ENCODE measurements around the gene PSMD1. TPM values are rescaled to one million over a fixed set of nuclear protein-coding genes. Genes with fewer than 3 reads are reported as not detected.

Gene PSMD1
- total and polyA plus RNA-seq, 2 of the 8 experiments (the other 6 are each of a cell fraction or from before 2014, with no cell fraction given): 179 to 272 TPM

DNA sequence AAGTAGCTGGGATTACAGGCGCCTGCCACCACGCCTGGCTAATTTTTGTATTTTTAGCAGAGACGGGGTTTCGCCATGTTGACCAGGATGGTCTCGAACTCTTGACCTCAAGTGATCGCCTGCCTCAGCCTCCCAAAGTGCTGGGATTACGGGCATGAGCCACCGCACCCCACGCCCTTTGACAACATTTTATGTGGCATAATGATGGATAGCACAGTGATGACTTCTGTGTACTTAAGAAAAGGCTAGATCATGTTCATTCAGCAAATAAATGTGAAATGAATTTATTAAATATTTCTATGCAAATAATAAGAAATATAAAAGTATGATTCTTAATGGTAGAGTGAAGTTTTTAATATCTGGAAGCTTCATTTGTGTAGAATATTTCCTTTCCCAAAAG lies 70.8 kb downstream of the PSMD1 start:
- H3K23me2 ChIP-seq (ENCODE audit: low read depth, low read length): no peaks in the 10 kb centered on the region
- H4K91ac ChIP-seq (replicated peaks; ENCODE audit: insufficient read length, low read length): no peak overlapping the region
- no peak overlapping the region for H4K5ac ChIP-seq (ENCODE audit: insufficient read length, low read depth, low read length)
- no peak overlapping the region for H2AFZ ChIP-seq (ENCODE audit: low read length)
- WGBS, 2 experiments (ENCODE audit: extremely low coverage in 1 of 2, insufficient coverage in 1 of 2, insufficient read length in 1 of 2, insufficient replicate concordance in 2 of 2, low coverage in 1 of 2, low lambda C conversion rate in 2 of 2, missing lambda C conversion rate in 1 of 2): 93% methylated on average over 9 of the region's 9 CpGs; no CpG with 5 or more reads in 1 of the 2 experiments
- CTCF ChIA-PET (ENCODE audit: partially characterized antibody): interaction anchor here (1.7 to 2.8 kb wide), 2 partner anchors 15 to 65 kb away, joined by 8 to 14 read pairs; no protein-coding TSS in a partner anchor
- no peak overlapping the region for H2BK120ac ChIP-seq (replicated peaks; ENCODE audit: low read depth, low read length)
- no peak overlapping the region for H3K27ac ChIP-seq (ENCODE audit: low read depth, low read length)
- H3K14ac ChIP-seq (ENCODE audit: insufficient read length): no peak overlapping the region
- H3K36me3 ChIP-seq (ENCODE audit: control insufficient read depth in 2 of 4, insufficient read depth in 4 of 4, low read length in 3 of 4): no peaks in the 10 kb centered on the region
- no peak overlapping the region for H3K9ac ChIP-seq (replicated peaks in 1 of 4; ENCODE audit: extremely low read depth in 1 of 4, low read depth in 3 of 4, low read length in 3 of 4)
- H3K4me3 ChIP-seq (ENCODE audit: extremely low read depth in 1 of 4, insufficient read depth in 2 of 4, low read depth in 3 of 4, low read length in 4 of 4): no peak overlapping the region
- POLR2A ChIA-PET (ENCODE audit: partially characterized antibody): interaction anchor here (1.0 kb wide), 1 partner anchor 8 kb away, joined by 3 read pairs; no protein-coding TSS in a partner anchor
- no peak overlapping the region for H2BK15ac ChIP-seq (ENCODE audit: low read length)
- DNase-seq (ENCODE audit: low read depth in 1 of 2, low spot score in 2 of 2) (no peak), FAIRE-seq (no peak)
- no peak overlapping the region for H2BK12ac ChIP-seq (ENCODE audit: low read depth, low read length)
- H3K4ac ChIP-seq (replicated peaks; ENCODE audit: insufficient read length, low read depth, low read length): no peak overlapping the region
- no peaks in the 10 kb centered on the region for H3K9me3 ChIP-seq (ENCODE audit: insufficient read depth in 2 of 2, low read depth in 1 of 2, low read length in 1 of 2)
- H3K23ac ChIP-seq (ENCODE audit: insufficient read length): no peak overlapping the region
- H3K56ac ChIP-seq (replicated peaks; ENCODE audit: insufficient read length, low read depth, low read length): no peak overlapping the region
- no peak overlapping the region for H2BK20ac ChIP-seq (ENCODE audit: low read length)
- peaks cover 0 to 1% of the 10 kb centered on the region in 2 experiments for H4K20me1 ChIP-seq (replicated peaks in 1 of 2; ENCODE audit: control insufficient read depth in 1 of 2, insufficient read depth in 2 of 2, low read length in 2 of 2)
- H2AK5ac ChIP-seq (ENCODE audit: low read depth, low read length): no peak overlapping the region
- no peak overlapping the region for H2BK5ac ChIP-seq (ENCODE audit: low read depth, low read length)
- no peak overlapping the region for H3K18ac ChIP-seq (ENCODE audit: extremely low read depth, low read length)
- 0 out of 4 replicates have a peak, but pooled peaks cover 0 to 6% of the 10 kb centered on the region in 2 experiments for H3K79me2 ChIP-seq (ENCODE audit: control insufficient read depth in 1 of 2, insufficient read depth in 2 of 2, low read length in 2 of 2)
- no peak overlapping the region for H4K8ac ChIP-seq (ENCODE audit: extremely low read depth, insufficient read depth, low read length)
- no peak overlapping the region for H3K4me2 ChIP-seq (ENCODE audit: insufficient read depth in 1 of 2, low read depth in 2 of 2, low read length in 2 of 2)
- no peaks in the 10 kb centered on the region for H3K79me1 ChIP-seq (ENCODE audit: low read depth, low read length)
- H3K4me1 ChIP-seq (replicated peaks in 1 of 4; ENCODE audit: control insufficient read depth in 3 of 4, insufficient read depth in 4 of 4, low read length in 3 of 4): peaks cover 0 to 11% (median 5%) of the 10 kb centered on the region in 4 experiments; a peak in 3 of 7 replicates
- no peaks in the 10 kb centered on the region for H3K27me3 ChIP-seq (replicated peaks in 1 of 4; ENCODE audit: control insufficient read depth in 3 of 4, extremely low read depth in 1 of 4, insufficient read depth in 3 of 4, low read length in 3 of 4)
